ENCODE results near the gene ATG2B. TPM values are rescaled to one million over a fixed set of nuclear protein-coding genes. Genes with fewer than 3 reads are reported as not detected.

Gene ATG2B
- total and polyA plus RNA-seq, 10 of the 15 experiments (the other 5 are each of a cell fraction or from before 2014, with no cell fraction given), result 0.84 to 15.4 (median 9.9) TPM

GRCh38 chr14:96246539-96246847 is 116.6 kb downstream of the ATG2B start:
- ChIA-PET RAD21 (ENCODE audit: unreplicated experiment) (no interaction called here), CTCF (no interaction called here), POLR2A (no interaction called here), SMC1A (ENCODE audit: uncharacterized antibody, unreplicated experiment) (no interaction called here)
- FAIRE-seq, result no peak
- no peak overlapping the region for H3K4me2 ChIP-seq (ENCODE audit: control insufficient read depth, insufficient read depth)
- no peak for ATAC-seq
- no peak overlapping the region for H2AFZ ChIP-seq (ENCODE audit: control insufficient read depth, low read depth, low read length)
- no peak overlapping the region for H3K9ac ChIP-seq (ENCODE audit: control insufficient read depth, insufficient read depth, low read length)
- H3K4me3 ChIP-seq, result no peak overlapping the region
- TF ChIP-seq CEBPZ (IDR thresholded peaks at IDR 0.05; ENCODE audit: low read depth, low read length) (no peak), NR2F1 (conservative IDR thresholded peaks at IDR 0.05) (no peak), KDM1A (IDR thresholded peaks at IDR 0.05; ENCODE audit: borderline replicate concordance) (no peak), FOXK2 (IDR thresholded peaks at IDR 0.05) (no peak), ZSCAN29 (IDR thresholded peaks at IDR 0.05) (no peak), ZNF592 (IDR thresholded peaks at IDR 0.05) (no peak), EED (IDR thresholded peaks at IDR 0.05; ENCODE audit: low read depth) (no peak), GABPA (IDR thresholded peaks at IDR 0.05; ENCODE audit: low read depth) (no peak), CBX3 (IDR thresholded peaks at IDR 0.05; ENCODE audit: borderline replicate concordance, low read depth) (no peak), TARDBP (IDR thresholded peaks at IDR 0.05; ENCODE audit: borderline replicate concordance) (no peak)
- no peaks in the 10 kb centered on the region for H3K79me2 ChIP-seq (ENCODE audit: control insufficient read depth, insufficient read depth, low read length)
- H3K27me3 ChIP-seq (replicated peaks in 1 of 2; ENCODE audit: control insufficient read depth in 2 of 2, insufficient read depth in 2 of 2, low read length in 1 of 2), result no peaks in the 10 kb centered on the region
- 72% methylated on average over 1 of the region's 1 CpG for whole genome bisulfite sequencing (ENCODE audit: insufficient coverage, insufficient replicate concordance, low lambda C conversion rate, missing lambda C conversion rate)
- intact Hi-C loops (cut with micrococcal nuclease; ENCODE audit: unreplicated experiment) (no loop called here), in situ Hi-C loops (cut with MboI) (no loop called here)
- H3K4me1 ChIP-seq (ENCODE audit: control insufficient read depth, insufficient read depth, low read length), result no peaks in the 10 kb centered on the region
- H4K20me1 ChIP-seq (ENCODE audit: control insufficient read depth, insufficient read depth), result no peaks in the 10 kb centered on the region
- no peaks in the 10 kb centered on the region for H3K36me3 ChIP-seq (ENCODE audit: control insufficient read depth in 2 of 2, insufficient read depth in 2 of 2, low read length in 1 of 2)
- no TSS peak for BruUV-seq (replicated peaks)
- no peak overlapping the region for H3K27ac ChIP-seq (ENCODE audit: control insufficient read depth, insufficient read depth)
- H3K9me3 ChIP-seq (replicated peaks; ENCODE audit: control insufficient read depth, insufficient read depth, low read length), result no peaks in the 10 kb centered on the region
- DNase-seq (ENCODE audit: low read depth, low spot score), result no peak
